Raji (cell line): ENCODE results near the gene EXD2.

Experiments
- POLR2A ChIP-seq: IDR thresholded peaks from 2 replicates; pipeline ENCODE4 v1.6.1; 2011; ENCODE audit warnings: low read depth, low read length, control low read depth; ENCODE audit not compliant: insufficient read depth

EXD2 gene

GRCh38 chr14:69282448-69282847 is 91.2 kb downstream of the EXD2 start:
- TF ChIP-seq POLR2A: no peak

- TF ChIP-seq POLR2A: no peak
Measured at GRCh38 chr14:69284170-69284569, 92.9 kb downstream of the EXD2 start.

- TF ChIP-seq POLR2A: no peak
Measured at GRCh38 chr14:69285661-69286255, 94.5 kb downstream of the EXD2 start.

- no peak for TF ChIP-seq POLR2A
Measured at GRCh38 chr14:69287098-69288010, 96.1 kb downstream of the EXD2 start.

GRCh38 chr14:69288011-69288771 is 96.9 kb downstream of the EXD2 start:
- no peak for TF ChIP-seq POLR2A

- TF ChIP-seq POLR2A: no peak
Measured at GRCh38 chr14:69288956-69289705, 97.8 kb downstream of the EXD2 start.

GRCh38 chr14:69289811-69290520 is 98.7 kb downstream of the EXD2 start:
- no peak for TF ChIP-seq POLR2A

- TF ChIP-seq POLR2A: no peak
Measured at GRCh38 chr14:69291396-69291795, 100.1 kb downstream of the EXD2 start.

- TF ChIP-seq POLR2A: no peak
Measured at GRCh38 chr14:69291891-69292561, 100.7 kb downstream of the EXD2 start.
